Subcutaneous abdominal adipose tissue (tissue), 5 donors: ENCODE measurements around the gene TBCD.

Experiments
- H3K27ac ChIP-seq: one replicate; pipeline ENCODE4 v1.7.0; 2013; ENCODE audit warnings: low read depth, mild to moderate bottlenecking, inconsistent platforms, low read length, moderate library complexity
- H3K27me3 ChIP-seq, 5 donors: one replicate each; pipeline ENCODE4 v1.7.0; 2013; ENCODE audit warnings: low read length in 5 of 5, inconsistent platforms in 1 of 5; ENCODE audit not compliant: control insufficient read depth in 5 of 5, insufficient read depth in 4 of 5
- H3K36me3 ChIP-seq, 5 donors: one replicate each; pipeline ENCODE4 v1.7.0; 2013; ENCODE audit warnings: low read length in 5 of 5; ENCODE audit not compliant: control insufficient read depth in 5 of 5, insufficient read depth in 5 of 5
- H3K4me1 ChIP-seq, 5 donors: one replicate each; pipeline ENCODE4 v1.7.0; 2013; ENCODE audit warnings: low read length in 5 of 5, mild to moderate bottlenecking in 3 of 5, moderate library complexity in 1 of 5; ENCODE audit not compliant: control insufficient read depth in 5 of 5, insufficient read depth in 5 of 5
- H3K4me3 ChIP-seq, 5 donors: one replicate each; pipeline ENCODE4 v1.7.0; 2013; ENCODE audit warnings: low read length in 5 of 5, low read depth in 1 of 5
- H3K9ac ChIP-seq, 5 donors: one replicate each; pipeline ENCODE4 v1.7.0; 2013; ENCODE audit warnings: low read length in 5 of 5, mild to moderate bottlenecking in 4 of 5, moderate library complexity in 3 of 5
- H3K9me3 ChIP-seq, 5 donors: one replicate each; pipeline ENCODE4 v1.7.0; 2013; ENCODE audit warnings: low read length in 5 of 5; ENCODE audit not compliant: control insufficient read depth in 5 of 5
- donor health status: healthy.
- donor health status: healthy.
- donor health status: healthy.
- donor health status: healthy.
- donor health status: healthy.

TBCD gene

GRCh38 chr17:82807562-82807961, 55.7 kb downstream of the TBCD start:
- peaks cover 0 to 59% (median 35%) of the 10 kb centered on the region in 5 donors for H3K36me3 ChIP-seq
- H3K27ac ChIP-seq = no peak overlapping the region
- no peaks in the 10 kb centered on the region for H3K9me3 ChIP-seq
- H3K9ac ChIP-seq = no peak overlapping the region
- no peaks in the 10 kb centered on the region for H3K27me3 ChIP-seq
- no peak overlapping the region for H3K4me3 ChIP-seq
- H3K4me1 ChIP-seq = peaks cover 12 to 41% (median 23%) of the 10 kb centered on the region in 5 donors

GRCh38 chr17:82808006-82808405, 56.1 kb downstream of the TBCD start:
- no peak overlapping the region for H3K27ac ChIP-seq
- H3K4me1 ChIP-seq = peaks cover 12 to 41% (median 23%) of the 10 kb centered on the region in 5 donors
- H3K36me3 ChIP-seq = peaks cover 0 to 62% (median 35%) of the 10 kb centered on the region in 5 donors
- H3K9me3 ChIP-seq = no peaks in the 10 kb centered on the region
- no peaks in the 10 kb centered on the region for H3K27me3 ChIP-seq
- H3K4me3 ChIP-seq = no peak overlapping the region
- H3K9ac ChIP-seq = no peak overlapping the region

GRCh38 chr17:82808921-82809905, 57.3 kb downstream of the TBCD start:
- H3K27ac ChIP-seq = no peak overlapping the region
- no peak overlapping the region for H3K9ac ChIP-seq
- no peaks in the 10 kb centered on the region for H3K27me3 ChIP-seq
- peaks cover 12 to 40% (median 23%) of the 10 kb centered on the region in 5 donors for H3K4me1 ChIP-seq
- H3K4me3 ChIP-seq = no peak overlapping the region
- H3K9me3 ChIP-seq = no peaks in the 10 kb centered on the region
- H3K36me3 ChIP-seq = peaks cover 0 to 63% (median 40%) of the 10 kb centered on the region in 5 donors

GRCh38 chr17:82810644-82811430, 59.0 kb downstream of the TBCD start:
- Histone ChIP-seq H3K27me3 (no peaks in the 10 kb centered on the region), H3K4me1 (peaks cover 0 to 23% (median 7%) of the 10 kb centered on the region in 5 donors), H3K9ac (no peak overlapping the region), H3K27ac (no peak overlapping the region), H3K4me3 (no peak overlapping the region), H3K9me3 (no peaks in the 10 kb centered on the region), H3K36me3 (peaks cover 0 to 74% (median 51%) of the 10 kb centered on the region in 5 donors)

GRCh38 chr17:82812058-82812457, 60.2 kb downstream of the TBCD start:
- Histone ChIP-seq H3K4me1 (peaks cover 0 to 11% (median under 1%) of the 10 kb centered on the region in 5 donors), H3K4me3 (no peak overlapping the region), H3K9ac (no peak overlapping the region), H3K36me3 (peaks cover 0 to 73% (median 57%) of the 10 kb centered on the region in 5 donors), H3K27me3 (no peaks in the 10 kb centered on the region), H3K27ac (no peak overlapping the region), H3K9me3 (no peaks in the 10 kb centered on the region)

- Histone ChIP-seq H3K36me3 (peaks cover 0 to 73% (median 59%) of the 10 kb centered on the region in 5 donors), H3K27me3 (no peaks in the 10 kb centered on the region), H3K27ac (no peak overlapping the region), H3K4me3 (no peak overlapping the region), H3K4me1 (peaks cover 0 to 6% (median 0%) of the 10 kb centered on the region in 5 donors), H3K9me3 (no peaks in the 10 kb centered on the region), H3K9ac (no peak overlapping the region)
These were observed 60.7 kb downstream of the TBCD start for GRCh38 chr17:82812601-82813000.

- H3K4me1 ChIP-seq = no peaks in the 10 kb centered on the region
- H3K36me3 ChIP-seq = peaks cover 0 to 74% (median 61%) of the 10 kb centered on the region in 5 donors
- no peaks in the 10 kb centered on the region for H3K27me3 ChIP-seq
- H3K9me3 ChIP-seq = no peaks in the 10 kb centered on the region
- H3K27ac ChIP-seq = no peak overlapping the region
- no peak overlapping the region for H3K9ac ChIP-seq
- H3K4me3 ChIP-seq = no peak overlapping the region
These were observed 61.6 kb downstream of the TBCD start for GRCh38 chr17:82813299-82814051.

GRCh38 chr17:82814834-82815233, 63.0 kb downstream of the TBCD start:
- no peak overlapping the region for H3K27ac ChIP-seq
- no peak overlapping the region for H3K4me3 ChIP-seq
- peaks cover 0 to 6% (median 3%) of the 10 kb centered on the region in 5 donors for H3K9me3 ChIP-seq
- no peak overlapping the region for H3K9ac ChIP-seq
- H3K27me3 ChIP-seq = no peaks in the 10 kb centered on the region
- peaks cover 0 to 73% (median 60%) of the 10 kb centered on the region in 5 donors for H3K36me3 ChIP-seq
- no peaks in the 10 kb centered on the region for H3K4me1 ChIP-seq

- Histone ChIP-seq H3K27ac (no peak overlapping the region), H3K4me3 (no peak overlapping the region), H3K4me1 (no peaks in the 10 kb centered on the region), H3K9ac (no peak overlapping the region), H3K27me3 (no peaks in the 10 kb centered on the region), H3K36me3 (peaks cover 2 to 68% (median 55%) of the 10 kb centered on the region in 5 donors), H3K9me3 (peaks cover 0 to 10% (median 5%) of the 10 kb centered on the region in 5 donors)
These were observed 63.5 kb downstream of the TBCD start for GRCh38 chr17:82815354-82815753.
